NCI-H1694 treated with DMSO at 0.1 percent for 48 hours (cell line): ENCODE measurements around the gene CD80.
"Not testable (repeated sequence)": the region's sequence is repeated elsewhere in the genome, so short reads cannot be mapped to it uniquely, and the experiment has no call there.

Source experiments
- DNase-seq: peaks from one replicate; lab custom pipeline; 2025; lab: John Stamatoyannopoulos, UW

CD80 gene, protein sequence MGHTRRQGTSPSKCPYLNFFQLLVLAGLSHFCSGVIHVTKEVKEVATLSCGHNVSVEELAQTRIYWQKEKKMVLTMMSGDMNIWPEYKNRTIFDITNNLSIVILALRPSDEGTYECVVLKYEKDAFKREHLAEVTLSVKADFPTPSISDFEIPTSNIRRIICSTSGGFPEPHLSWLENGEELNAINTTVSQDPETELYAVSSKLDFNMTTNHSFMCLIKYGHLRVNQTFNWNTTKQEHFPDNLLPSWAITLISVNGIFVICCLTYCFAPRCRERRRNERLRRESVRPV

DNA sequence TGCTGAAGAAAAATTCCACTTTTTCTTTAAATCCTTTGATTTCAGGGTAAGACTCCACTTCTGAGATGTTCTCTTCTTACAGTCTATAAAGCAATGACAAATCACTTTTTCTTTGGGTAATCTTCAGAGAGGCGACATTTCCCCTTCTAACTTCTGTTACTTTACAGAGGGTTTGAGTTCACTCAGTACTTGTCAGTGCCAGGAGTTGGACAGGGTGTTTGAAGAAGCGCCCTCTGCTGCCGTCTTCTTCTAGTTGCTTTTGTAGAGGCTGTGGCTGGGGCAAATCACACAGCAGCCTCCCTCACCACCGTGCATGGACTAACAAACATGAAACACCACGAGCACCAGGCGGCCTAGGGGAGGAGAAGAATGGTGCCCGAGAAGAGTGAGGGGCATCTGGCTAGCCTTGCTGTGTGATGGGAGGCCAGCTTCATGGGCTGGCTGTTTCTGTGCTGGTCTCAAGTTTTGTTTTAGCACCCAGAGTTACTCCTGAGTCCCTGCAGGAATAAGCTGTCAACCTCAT lies at the start of gene CD80:
Gene CD80, minus strand, starts transcription at position 174 of the 523 bp plus-strand sequence. CDS start 1,886 bp downstream, outside the sequence.
- peak; percentile 6 for DNase-seq

DNA sequence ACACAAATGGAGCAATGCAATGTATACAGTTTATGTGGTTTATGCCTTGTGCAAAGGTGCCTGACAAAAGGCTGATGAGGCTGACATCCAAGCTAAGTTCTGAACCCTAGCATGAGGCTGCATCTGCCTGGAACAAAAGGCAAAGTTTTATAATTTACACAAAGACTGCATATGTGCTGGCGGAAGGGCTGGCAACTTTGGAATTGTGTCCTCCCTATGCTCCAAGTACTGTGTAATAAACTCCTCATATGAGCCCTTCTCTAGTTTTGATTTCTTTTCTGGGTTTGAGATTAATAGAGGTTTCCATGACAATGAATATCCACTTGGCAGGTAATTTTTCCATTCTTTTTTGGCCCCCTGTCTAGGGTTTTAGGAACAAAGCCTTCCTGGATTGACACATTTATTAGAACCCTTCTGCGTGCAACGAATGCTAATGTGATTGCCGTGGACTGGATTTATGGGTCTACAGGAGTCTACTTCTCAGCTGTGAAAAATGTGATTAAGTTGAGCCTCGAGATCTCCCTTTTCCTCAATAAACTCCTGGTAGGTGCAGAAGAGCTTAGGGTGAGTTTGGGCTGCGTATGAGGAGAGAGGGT lies 49.1 kb upstream of the CD80 start:
- DNase-seq = no peak

DNA sequence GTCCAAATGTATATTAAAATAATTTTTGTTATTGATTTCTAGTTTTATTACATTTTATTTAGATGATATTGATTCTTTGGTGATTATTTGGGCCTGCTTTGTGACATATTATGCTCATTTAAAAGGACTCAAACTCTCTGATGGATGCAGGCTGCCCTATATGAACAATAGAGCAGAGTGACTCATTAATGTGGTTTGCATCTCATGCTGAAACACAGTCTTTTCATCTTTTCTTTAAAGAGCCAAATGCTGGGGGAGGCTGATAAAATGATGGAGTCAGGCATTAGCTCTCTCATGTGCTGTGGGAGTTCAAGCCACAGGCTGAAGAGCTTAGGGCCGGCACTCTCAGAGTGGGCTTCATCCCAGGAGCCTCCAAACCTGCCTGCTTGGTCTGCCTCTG lies 45.5 kb upstream of the CD80 start:
- no peak for DNase-seq

DNA sequence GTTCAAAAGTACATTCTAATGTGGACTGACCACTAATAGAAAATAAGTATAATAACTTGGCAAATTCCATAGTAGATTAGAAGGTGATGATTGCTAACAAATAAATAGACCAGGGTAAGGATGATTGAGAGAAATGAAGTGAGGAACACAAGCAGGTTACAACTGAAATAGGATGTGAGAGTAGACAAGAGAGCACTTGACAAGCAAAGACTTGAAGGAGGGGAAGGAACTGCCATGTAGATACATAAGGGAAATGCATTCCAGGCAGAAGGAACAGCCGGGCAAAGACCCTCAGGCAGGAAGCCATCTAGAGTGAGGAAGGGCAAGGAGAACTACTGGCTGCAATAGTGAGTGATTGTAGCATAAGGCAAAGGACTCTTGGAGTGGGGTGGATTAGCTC lies 43.3 kb upstream of the CD80 start:
- DNase-seq = no peak

DNA sequence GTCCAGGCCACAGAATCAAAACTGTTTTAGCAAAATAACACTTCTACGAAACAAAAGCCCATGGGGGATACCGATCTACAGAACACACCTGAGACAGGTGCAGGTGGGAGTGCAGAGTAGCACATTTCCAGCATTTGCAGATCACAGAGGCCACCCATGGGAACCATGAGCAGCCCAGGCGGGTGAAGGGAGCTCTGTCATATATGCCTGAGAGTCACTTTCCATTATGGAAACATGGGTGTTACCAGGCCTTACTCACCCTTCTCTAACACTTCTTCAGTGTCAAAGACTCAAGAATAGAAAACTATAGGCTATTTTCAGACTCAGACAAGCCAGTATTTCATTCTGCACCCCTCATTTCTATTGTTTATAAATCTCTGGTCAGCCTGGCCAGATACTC lies 41.7 kb upstream of the CD80 start:
- no peak for DNase-seq

DNA sequence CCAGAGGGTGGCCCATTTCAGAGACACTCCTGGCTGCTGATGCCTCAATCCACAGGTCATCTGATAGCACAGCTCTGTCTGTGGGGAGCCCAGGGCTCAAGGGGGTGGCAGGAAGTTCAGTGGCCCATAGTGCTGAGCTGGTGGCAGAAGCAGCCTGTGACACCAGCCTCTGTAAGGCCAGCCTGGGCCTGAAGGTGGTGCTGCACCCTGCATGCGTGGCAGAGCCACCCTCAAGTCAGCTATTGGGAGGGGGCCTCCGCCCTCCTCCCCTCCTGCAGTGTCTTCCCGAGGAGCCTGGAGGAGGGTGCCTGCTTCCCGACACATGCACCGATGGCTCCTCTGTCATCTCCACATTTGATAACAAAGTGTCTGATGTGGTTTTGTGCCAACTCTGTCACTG lies 41.3 kb upstream of the CD80 start:
- no peak for DNase-seq

DNA sequence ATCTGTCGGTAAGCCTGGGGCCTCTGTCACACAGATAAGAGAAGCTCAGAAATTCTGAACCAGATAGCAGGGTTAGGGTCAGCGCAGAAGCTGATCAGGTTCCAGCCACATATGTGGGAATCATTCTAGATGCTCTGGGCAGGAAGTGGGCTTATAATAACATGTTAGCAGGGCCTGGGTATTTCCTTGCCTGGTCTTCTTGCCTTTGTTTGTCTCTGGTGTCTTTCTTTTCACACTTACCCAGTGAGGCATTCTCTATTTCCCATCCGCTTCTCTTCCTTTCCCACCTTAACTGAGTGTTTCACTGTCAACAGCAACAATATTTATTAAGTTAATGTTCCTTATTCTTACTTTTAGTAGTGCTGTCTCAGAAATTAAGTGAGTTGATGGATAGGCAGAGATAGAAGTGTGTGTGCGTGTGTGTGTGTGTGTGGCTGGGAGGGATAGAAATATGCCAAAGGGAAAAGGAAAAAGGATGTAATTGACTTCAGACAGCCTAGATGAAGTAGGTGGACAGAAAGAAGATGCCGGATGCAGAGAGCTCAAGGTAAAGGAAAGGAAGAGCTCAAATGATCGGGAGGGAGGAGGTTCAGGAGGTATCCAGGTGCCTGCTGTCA lies 40.3 kb upstream of the CD80 start:
- DNase-seq = no peak

DNA sequence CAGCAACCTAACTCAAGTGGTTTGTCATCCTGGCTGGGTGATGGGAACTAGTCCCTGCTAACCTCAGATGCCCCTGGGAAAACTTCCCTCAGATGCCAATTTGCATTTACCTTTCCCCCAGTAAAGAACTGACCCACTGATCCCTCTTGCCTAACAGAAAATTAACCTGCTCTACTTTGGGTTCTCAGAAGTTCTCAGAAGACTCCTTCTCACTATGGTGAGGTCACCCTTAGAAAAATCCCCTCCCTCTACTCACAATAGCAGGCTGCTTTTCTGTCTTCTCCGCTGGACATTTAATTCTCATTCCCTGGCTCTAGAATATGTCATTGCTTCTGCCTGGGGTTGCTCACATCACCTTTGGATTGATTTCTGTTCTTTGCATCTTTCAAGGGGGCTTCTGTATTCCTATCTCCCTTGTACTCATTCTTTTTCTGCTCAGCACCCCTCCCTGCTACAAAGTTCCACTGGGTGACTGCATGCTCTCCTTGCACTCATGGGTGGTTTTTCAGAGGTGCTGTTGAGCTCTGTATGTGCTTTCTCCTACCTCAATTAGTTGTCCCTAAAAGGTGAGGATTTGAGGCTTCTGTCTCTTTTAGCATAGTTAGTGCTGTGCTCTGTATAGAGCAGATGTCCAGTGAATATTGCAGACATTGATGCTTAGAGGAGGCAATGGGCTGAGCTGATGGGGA lies 39.1 kb upstream of the CD80 start:
- no peak for DNase-seq

DNA sequence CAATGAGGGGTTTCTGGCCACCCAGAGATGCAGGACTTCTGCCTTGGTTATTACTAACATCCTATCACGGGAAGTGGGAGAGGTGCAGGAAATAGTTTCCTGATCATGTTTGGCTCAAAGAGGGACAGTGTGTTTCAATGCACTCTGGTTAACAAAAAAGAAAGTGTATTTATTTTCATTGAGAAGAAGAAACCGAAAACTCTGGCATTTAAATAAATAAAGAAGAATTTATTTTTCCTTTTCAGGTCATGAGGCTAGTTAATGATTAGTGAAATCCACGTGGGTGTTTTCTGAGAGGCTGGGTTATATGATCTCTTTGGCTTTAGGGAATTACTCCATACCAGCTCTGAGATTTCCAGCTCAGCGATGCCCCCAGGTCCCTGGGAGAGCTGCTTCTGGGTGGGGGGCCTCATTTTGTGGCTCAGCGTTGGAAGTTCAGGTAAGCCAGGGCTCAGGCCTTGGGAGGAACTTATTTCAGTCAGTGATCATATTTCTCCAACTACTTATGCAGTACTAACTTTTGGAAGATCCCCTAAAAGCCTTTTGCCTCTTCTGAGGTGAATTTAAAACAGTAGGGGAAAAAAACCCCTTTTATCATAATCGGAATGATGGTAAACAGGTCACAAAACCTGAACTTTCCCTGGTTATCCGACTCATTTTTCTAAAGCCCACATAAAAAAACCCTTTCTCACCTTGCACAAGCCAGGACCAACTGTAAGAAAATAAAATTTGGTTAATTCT lies 38.3 kb upstream of the CD80 start, which contains the start of gene PLA1A:
Gene PLA1A, plus strand, starts transcription at position 338 of the 741 bp plus-strand sequence. Its CDS starts 29 bp downstream, at position 367.
- DNase-seq = no peak

DNA sequence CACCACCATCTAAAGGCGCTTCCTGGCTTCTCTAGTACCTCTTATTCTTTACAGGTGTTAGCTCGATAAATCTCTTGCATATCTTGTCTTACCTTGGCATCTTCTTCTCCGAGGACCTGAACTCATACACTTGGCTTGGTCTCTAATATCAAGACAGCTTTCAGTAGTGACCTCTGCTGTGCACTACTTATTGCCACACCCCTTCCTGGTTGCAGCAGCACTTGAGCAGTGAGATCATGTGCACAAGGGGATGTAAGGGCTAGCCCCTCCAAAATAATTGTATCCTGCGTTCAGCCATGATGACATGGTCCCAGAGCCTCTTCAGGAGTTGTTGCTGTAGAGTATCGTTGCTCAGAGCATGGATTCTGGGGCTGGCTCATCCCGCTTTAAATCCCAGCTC lies 37.0 kb upstream of the CD80 start:
- no peak for DNase-seq

DNA sequence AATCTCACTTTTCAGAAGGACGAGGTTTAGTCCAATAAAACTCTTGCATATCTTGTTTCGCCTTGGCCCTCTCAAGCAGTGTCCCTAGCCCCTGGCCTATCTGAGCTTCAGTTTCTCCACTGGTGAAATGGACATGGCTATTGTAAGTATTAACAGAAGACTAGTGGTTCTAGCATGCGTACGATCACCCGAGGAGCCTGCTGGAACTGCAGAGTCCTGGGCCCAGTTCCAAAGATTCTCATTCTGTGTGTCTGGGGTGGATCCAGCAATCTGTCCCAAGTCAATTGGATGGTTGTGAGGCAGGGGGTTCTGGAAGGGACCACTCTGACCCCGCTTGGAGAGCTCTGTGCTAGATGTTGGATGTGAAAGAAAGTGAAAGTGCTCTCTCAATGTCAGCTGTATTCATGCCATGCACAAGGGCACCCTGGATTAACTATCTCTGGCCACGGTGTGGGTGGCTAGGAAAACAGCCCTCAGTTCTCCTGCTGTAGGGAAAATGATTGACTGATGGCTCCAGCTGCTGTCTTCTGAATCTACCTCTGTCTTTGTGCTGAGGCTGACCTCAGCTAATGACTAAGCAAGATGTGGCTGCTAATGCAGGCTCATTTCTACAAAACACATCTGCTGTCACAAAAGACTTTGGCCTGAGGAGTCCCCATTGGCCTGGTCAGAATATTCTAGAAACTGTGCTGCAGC lies 36.4 kb upstream of the CD80 start:
- no peak for DNase-seq

DNA sequence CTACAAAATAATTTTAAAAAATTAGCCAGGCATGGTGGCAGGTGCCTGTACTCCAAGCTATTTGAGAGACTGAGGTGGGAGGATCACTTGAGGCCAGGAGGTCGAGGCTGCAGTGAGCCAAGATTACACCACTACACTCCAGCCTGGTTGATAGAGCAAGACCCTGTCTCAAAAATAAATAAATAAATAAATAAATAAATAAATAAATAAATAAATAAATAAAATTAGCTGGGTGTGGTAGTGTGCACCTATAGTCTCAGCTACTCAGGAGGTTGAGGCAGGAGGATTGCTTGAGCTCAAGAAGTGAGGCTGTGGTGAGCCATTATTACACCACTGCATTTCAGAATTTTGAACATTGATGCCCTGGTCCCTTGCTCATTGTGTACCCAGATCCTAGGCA lies 35.5 kb upstream of the CD80 start:
- DNase-seq = not testable (repeated sequence)

DNA sequence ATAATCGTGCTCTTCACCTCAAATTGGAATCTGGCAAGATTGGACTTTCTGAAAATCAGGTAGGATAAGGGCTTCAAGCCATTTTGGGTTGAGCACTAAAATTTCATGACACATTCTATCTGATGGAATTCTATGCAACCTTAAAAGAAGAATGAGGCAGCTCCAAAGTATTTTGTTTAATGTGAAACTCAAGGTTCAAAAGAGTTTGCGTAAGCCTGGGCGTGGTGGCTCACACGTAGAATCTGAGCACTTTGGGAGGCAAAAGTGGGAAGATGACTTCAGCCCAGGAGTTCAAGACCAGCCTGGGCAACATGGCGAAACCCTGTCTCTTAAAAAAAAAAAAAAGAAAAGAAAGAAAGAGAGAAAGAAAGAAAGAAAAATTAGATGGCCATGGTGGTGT lies 34.7 kb upstream of the CD80 start:
- DNase-seq = no peak

DNA sequence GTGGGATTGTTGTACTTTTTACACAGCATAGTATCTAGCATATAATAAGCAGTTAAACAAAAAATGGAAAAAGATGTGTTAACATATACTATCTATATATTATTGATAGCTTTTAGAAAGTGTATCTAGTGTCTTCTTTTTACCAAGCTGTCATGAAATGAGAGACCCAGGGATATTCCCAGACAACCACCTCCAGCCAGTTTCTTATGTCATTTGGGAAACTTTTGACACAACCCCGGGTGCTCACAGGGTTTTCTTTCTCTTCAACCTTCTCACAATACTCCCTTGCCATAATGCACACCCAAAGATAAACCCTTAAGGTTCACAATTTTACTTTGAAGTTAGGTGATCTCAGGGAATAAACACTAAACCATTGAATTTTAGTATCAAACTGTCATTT lies 33.4 kb upstream of the CD80 start:
- DNase-seq = no peak

DNA sequence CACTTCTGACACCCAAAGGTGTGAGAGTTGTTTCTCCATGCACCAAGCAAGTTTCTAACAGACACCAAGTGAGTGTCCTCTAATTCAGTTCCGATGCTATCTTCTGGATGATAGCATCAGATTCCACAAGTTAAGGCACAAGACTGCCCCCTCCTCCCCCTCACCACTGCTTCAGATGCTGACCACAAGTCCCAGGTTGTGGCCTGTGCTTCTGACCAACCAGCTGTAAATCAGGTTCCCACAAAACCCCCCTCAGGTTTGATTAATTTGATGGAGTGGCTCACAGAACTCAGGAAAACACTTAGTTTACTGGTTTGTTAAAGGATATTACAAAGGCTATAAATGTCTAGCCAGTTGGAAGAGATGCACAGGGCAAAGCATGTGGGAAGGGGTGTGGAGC lies 31.3 kb upstream of the CD80 start:
- no peak for DNase-seq

DNA sequence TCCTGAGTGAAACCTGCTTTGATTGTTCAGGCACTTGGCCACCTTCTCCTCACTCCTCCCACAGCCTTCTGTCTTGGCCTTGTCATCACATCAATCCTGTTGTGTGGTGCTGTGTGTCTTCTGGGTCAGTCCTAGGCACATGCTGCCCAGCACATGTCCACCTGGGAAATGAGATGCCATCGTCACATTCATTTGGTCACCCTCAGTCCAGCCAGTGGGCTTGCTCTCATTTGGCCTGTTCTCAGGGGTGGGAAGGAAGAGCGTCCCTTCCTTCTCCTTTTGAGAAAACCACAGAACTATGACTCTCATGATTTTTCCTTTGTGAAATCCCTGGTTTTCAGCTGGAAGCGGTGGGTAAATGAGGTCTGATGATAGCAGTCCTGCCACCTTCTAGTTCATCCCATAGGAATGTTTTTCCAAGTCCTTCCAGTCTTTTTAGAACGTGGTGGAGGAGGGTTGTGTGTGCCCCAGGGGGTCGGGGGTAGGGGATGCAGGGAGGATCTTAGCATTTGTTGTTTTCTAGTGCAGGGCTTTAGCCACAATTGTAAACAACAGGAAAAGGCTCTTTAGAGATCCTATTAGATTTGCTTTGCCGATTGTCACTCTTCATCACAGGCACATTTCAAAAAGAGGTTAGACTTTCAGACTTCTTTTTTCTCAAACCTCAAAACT lies 29.8 kb upstream of the CD80 start:
- no peak for DNase-seq

DNA sequence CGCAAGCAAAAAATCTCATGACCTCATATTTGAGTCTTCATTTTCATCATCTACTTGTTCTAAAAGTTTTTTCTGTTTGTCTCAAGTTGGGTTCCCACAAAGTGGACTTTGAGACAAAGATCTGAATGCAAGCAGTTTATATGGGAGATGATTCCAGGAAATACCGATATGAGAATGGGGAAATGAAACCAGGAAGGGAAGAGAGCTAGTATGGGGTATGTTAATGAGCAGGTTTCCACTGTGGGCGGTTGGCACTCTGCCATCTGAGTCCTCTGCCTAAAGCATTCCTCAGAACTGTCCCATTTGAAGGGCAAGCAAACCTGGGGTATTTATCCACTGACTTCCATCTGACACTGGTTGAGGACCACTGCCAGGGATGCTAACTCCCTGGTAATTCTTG lies 28.7 kb upstream of the CD80 start:
- no peak for DNase-seq

DNA sequence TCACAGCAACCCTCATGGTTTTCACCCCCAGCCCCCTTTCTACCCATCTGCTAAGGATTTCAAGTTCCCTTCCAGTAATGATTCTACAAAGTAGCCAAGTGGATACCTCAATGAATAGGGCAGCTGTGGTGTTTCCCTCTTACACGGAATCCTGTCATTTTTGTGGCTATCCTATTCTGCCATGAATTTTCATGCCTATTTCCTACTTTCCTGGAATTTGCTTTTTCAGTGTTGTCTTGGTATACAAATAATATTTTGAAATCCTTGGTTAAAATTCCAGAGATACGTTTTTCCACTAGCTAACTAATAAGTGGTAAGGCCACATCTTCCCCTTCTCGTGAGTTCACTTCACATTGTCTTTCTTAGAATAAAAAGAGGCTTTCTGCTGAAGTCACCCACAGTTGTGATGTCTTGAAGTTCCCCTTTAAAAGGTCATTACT lies 27.3 kb upstream of the CD80 start:
- DNase-seq = no peak

DNA sequence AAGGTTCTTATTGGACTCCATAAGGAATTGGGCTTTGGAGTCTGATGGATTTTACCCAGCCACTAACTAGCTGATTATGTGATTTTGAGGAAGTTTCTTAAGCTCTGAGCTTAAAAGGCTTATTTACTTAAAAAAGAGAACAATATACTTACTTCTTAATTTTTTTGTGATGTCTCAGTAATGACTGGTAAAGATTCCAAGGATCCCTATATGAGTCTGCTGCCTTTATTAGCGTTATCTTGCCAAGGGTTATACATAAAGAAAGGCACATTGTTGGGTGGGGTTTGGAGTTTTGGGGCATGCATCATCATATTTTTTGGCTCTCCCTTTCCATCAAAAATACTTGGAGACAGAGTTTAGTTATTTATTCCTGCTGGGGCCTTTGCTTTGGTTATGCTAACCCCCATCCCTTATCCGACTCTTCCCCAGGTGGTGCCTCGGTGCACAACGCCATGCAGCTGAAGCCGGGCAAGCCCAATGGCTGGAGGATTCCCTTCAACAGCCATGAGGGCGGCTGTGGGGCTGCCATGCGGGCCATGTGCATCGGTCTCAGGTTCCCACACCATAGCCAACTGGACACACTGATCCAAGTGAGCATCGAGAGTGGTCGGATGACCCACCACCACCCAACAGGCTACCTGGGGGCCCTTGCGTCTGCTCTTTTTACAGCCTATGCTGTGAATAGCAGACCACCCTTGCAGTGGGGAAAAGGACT lies 26.6 kb upstream of the CD80 start:
- no peak for DNase-seq

DNA sequence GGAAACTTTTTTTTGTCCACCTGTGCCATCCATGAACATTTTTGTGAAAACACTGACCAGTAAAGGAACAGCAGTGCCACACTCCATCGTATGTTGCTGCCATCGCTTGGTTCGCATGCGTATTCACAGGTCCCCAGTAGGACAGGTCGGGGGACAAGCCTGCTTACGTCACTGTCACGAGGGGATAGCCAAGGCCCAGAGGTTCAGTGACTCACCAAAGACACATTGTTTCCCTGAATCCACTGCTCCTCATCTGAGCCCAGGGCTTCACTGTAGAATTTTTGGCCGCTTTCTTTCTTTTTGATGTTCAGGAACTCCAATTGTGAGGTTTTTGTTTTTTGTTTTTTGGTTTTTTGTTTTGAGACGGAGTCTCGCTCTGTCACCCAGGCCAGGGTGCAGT lies 25.8 kb upstream of the CD80 start:
- DNase-seq = no peak
